ENCODE data around the gene MGST2.
"Not testable (repeated sequence)": the region's sequence is repeated elsewhere in the genome, so short reads cannot be mapped to it uniquely, and the experiment has no call there.

The MGST2 gene

DNA sequence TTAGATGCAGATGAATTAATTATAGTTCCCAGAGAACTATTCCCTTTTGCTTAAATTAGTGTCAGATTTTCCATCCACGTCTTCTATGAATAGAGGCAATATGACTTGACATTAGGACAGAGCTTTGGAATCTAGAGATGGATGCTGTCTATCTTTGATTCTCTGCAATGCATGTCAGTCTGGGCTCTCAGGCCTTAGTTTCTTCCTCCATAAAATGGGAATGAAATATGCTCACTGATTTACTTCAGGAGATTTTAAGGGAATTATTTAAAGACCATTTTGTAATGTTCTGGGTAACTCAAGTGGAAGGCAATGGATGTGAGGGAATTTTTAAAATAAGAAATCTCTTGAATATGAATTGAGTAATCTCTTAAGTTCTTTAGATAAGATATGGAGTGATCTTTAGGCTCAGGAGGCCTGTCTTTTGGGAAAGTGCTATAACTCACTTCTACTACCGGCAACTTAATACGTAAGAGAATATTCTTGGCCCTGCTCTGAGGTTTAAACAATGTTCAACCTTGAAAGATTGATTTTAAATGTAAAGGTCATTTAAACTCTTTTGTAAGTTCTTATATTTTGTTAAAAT, 29.0 kb downstream of the MGST2 start:
- DNase-seq (ENCODE audit: low spot score): no peak
- in situ Hi-C loops (cut with MboI; ENCODE audit: low pct_unique_long_range_greater_than_20kb, low sequenced_read_pairs, unreplicated experiment): no loop called here
- TF ChIP-seq, protein P1, sequence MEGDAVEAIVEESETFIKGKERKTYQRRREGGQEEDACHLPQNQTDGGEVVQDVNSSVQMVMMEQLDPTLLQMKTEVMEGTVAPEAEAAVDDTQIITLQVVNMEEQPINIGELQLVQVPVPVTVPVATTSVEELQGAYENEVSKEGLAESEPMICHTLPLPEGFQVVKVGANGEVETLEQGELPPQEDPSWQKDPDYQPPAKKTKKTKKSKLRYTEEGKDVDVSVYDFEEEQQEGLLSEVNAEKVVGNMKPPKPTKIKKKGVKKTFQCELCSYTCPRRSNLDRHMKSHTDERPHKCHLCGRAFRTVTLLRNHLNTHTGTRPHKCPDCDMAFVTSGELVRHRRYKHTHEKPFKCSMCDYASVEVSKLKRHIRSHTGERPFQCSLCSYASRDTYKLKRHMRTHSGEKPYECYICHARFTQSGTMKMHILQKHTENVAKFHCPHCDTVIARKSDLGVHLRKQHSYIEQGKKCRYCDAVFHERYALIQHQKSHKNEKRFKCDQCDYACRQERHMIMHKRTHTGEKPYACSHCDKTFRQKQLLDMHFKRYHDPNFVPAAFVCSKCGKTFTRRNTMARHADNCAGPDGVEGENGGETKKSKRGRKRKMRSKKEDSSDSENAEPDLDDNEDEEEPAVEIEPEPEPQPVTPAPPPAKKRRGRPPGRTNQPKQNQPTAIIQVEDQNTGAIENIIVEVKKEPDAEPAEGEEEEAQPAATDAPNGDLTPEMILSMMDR (IDR thresholded peaks at IDR 0.05; ENCODE audit: extremely low read depth, insufficient read depth, missing control alignments): no peak

- no peak for DNase-seq (ENCODE audit: low spot score)
- TF ChIP-seq, protein P1 (IDR thresholded peaks at IDR 0.05; ENCODE audit: extremely low read depth, insufficient read depth, missing control alignments): no peak
- in situ Hi-C loops (cut with MboI; ENCODE audit: low pct_unique_long_range_greater_than_20kb, low sequenced_read_pairs, unreplicated experiment): no loop called here
Observed at GRCh38 chr4:139696491-139696890, 30.9 kb downstream of the MGST2 start.

DNA sequence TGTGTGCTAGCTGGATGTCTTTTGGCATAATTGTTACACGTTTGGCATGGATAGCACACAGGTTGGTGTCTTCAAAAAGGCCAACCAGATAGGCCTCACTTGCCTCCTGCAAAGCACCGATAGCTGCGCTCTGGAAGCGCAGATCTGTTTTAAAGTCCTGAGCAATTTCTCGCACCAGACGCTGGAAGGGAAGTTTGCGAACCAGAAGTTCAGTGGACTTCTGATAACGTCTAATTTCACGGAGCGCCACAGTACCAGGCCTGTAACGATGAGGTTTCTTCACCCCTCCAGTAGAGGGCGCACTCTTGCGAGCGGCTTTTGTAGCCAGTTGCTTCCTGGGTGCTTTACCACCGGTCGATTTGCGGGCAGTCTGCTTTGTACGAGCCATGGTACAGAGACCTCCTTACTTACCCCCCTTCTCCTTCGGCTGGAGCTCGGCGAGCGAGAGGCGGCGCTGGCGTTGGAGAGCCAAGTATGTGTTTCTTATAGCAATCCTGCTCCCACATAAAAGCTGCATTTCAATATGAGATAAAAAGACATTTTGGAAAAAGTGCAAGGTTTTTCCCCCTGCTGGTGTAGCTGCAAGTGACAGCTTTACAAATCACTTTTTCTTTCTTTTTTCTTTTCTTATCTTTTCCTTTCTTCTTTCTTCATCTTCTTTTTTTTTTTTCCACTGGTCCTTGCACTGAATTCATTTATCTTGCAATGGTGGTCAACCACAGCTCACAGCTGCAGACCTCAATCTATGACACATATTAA, 32.7 kb downstream of the MGST2 start:
- DNase-seq (ENCODE audit: low spot score); in situ Hi-C loops (cut with MboI; ENCODE audit: low pct_unique_long_range_greater_than_20kb, low sequenced_read_pairs, unreplicated experiment): not testable (repeated sequence)

GRCh38 chr4:139700568-139700967, 34.9 kb downstream of the MGST2 start:
- in situ Hi-C loops (cut with MboI; ENCODE audit: low pct_unique_long_range_greater_than_20kb, low sequenced_read_pairs, unreplicated experiment): no loop called here
- TF ChIP-seq, protein P1 (IDR thresholded peaks at IDR 0.05; ENCODE audit: extremely low read depth, insufficient read depth, missing control alignments): no peak
- no peak for DNase-seq (ENCODE audit: low spot score)

DNA sequence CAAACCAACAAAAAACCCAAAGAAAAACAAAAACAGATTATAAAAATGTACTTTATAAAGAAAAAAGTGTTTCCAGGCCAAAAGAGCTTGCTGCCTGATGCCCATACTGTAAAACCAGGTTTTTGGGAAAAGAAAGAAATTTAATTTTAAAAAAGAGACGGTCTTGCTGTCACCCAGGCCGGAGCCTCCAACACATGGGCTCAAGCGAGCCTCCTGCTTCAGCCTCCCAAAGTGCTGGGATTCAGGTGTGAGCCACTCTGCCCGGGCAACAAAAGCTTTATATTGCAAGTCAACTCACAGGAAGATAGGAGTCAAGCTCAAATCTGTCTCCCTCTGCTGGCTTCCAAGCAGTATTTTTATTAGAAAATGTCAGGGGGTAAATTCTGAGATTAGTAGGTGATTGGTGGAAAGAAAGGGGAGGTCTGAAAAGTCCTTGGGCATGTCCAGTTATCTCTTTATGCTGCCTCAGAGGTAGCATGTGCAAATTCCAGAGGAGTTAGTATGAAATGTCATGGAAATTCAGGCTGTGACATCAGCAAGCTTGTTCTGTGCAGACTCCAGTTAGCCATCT, 39.4 kb downstream of the MGST2 start:
- no peak for DNase-seq (ENCODE audit: low spot score)
- in situ Hi-C loops (cut with MboI; ENCODE audit: low pct_unique_long_range_greater_than_20kb, low sequenced_read_pairs, unreplicated experiment): no loop called here
- TF ChIP-seq, protein P1 (IDR thresholded peaks at IDR 0.05; ENCODE audit: extremely low read depth, insufficient read depth, missing control alignments): no peak

DNA sequence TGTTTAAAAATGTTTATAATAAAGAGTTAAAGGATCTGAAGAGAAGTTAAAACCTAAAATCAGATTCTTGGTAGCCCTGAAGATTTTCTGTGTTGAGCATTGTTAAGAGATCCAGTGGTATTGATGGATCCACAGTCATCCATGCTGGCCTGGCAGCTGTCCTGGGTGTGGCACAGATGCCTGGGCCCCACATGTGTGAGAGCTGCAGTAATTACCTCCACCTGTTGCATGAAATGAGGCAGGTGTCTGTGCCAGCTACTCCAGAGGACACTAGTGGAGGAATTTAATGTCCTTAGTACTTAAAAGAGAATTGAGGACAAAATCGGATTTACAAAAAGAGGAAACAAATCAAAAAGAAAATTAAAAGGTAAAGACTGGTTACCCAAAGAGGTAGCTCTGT, 44.0 kb downstream of the MGST2 start:
- in situ Hi-C loops (cut with MboI; ENCODE audit: low pct_unique_long_range_greater_than_20kb, low sequenced_read_pairs, unreplicated experiment): no loop called here
- TF ChIP-seq, protein P1 (IDR thresholded peaks at IDR 0.05; ENCODE audit: extremely low read depth, insufficient read depth, missing control alignments): no peak
- no peak for DNase-seq (ENCODE audit: low spot score)

- in situ Hi-C loops (cut with MboI; ENCODE audit: low pct_unique_long_range_greater_than_20kb, low sequenced_read_pairs, unreplicated experiment): no loop called here
- TF ChIP-seq, protein P1 (IDR thresholded peaks at IDR 0.05; ENCODE audit: extremely low read depth, insufficient read depth, missing control alignments): no peak
- no peak for DNase-seq (ENCODE audit: low spot score)
Observed at GRCh38 chr4:139710073-139710472, 44.5 kb downstream of the MGST2 start.
